Activated CD8-positive, alpha-beta memory T cell treated with anti-CD3 and anti-CD28 coated beads, Interleukin-2, amount 50 U/mL, for 24 hours (primary cell): ENCODE measurements around the gene SPECC1.
"Not testable (repeated sequence)": the region's sequence is repeated elsewhere in the genome, so short reads cannot be mapped to it uniquely, and the experiment has no call there.

Source experiments
- DNase-seq: peaks from one replicate; pipeline ENCODE4 v3.0.0-alpha.2; 2020; ENCODE audit errors: extremely low read depth

Gene SPECC1

GRCh38 chr17:20068445-20068844 lies 59.3 kb downstream of the SPECC1 start:
- no peak for DNase-seq

GRCh38 chr17:20071824-20072691 lies 62.9 kb downstream of the SPECC1 start:
- DNase-seq, result no peak

- DNase-seq, result no peak
These were observed 63.5 kb downstream of the SPECC1 start for GRCh38 chr17:20072692-20072992.

GRCh38 chr17:20073055-20073979 lies 64.2 kb downstream of the SPECC1 start:
- no peak for DNase-seq

GRCh38 chr17:20074001-20074400 lies 64.8 kb downstream of the SPECC1 start:
- no peak for DNase-seq

GRCh38 chr17:20074489-20074888 lies 65.3 kb downstream of the SPECC1 start:
- no peak for DNase-seq

GRCh38 chr17:20076137-20076536 lies 67.0 kb downstream of the SPECC1 start:
- not testable (repeated sequence) for DNase-seq

- no peak for DNase-seq
These were observed 69.0 kb downstream of the SPECC1 start for GRCh38 chr17:20077978-20078685.

GRCh38 chr17:20080513-20080912 lies 71.4 kb downstream of the SPECC1 start:
- DNase-seq, result no peak

- DNase-seq, result no peak
These were observed 74.1 kb downstream of the SPECC1 start for GRCh38 chr17:20083156-20083859.

- no peak for DNase-seq
These were observed 75.6 kb downstream of the SPECC1 start for GRCh38 chr17:20084621-20085282.

- DNase-seq, result no peak
These were observed 76.2 kb downstream of the SPECC1 start for GRCh38 chr17:20085283-20085845.

GRCh38 chr17:20086416-20087076 lies 77.4 kb downstream of the SPECC1 start:
- DNase-seq, result no peak

GRCh38 chr17:20087538-20088250 lies 78.5 kb downstream of the SPECC1 start:
- no peak for DNase-seq

- DNase-seq, result no peak
These were observed 80.8 kb downstream of the SPECC1 start for GRCh38 chr17:20089756-20090547.

GRCh38 chr17:20091174-20092029 lies 82.2 kb downstream of the SPECC1 start:
- no peak for DNase-seq

GRCh38 chr17:20092261-20092867 lies 83.2 kb downstream of the SPECC1 start:
- DNase-seq, result no peak
